ENCODE data around the gene PELO. TPM values are rescaled to one million over a fixed set of nuclear protein-coding genes. Genes with fewer than 3 reads are reported as not detected.

The PELO gene
- total and polyA plus RNA-seq, 9 of the 15 experiments (the other 6 are each of a cell fraction or from before 2014, with no cell fraction given): 5.8 to 14.6 (median 9.6) TPM

DNA sequence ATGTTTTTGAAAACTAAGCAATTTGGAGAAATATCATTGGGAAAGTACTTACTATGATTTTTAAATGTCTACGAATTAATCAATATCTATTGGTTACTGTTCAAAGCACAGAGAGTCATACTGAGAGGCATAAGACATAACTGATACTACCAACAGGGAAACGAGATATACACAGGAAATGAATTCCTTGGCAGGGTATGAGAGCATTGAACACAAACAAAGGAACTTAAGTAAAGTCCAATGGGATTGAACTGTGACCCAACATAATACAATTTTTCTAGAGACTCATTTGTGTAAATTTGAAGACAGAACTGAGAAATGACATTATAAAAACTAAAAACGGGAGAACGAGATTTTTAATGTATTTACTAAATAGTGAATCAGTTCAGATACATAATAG lies 1.3 kb upstream of the PELO start (continued):
- TF ChIP-seq, protein P1, sequence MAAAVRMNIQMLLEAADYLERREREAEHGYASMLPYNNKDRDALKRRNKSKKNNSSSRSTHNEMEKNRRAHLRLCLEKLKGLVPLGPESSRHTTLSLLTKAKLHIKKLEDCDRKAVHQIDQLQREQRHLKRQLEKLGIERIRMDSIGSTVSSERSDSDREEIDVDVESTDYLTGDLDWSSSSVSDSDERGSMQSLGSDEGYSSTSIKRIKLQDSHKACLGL (CRISPR knock-in tag; IDR thresholded peaks at IDR 0.05; ENCODE audit: borderline replicate concordance, poor library complexity, severe bottlenecking): no peak
- TF ChIP-seq SAFB (IDR thresholded peaks at IDR 0.05; ENCODE audit: borderline replicate concordance, low read depth, low read length): no peak
- TF ChIP-seq DIDO1 (tag; IDR thresholded peaks at IDR 0.05; ENCODE audit: low read depth): no peak
- no peak for TF ChIP-seq FOXJ3 (CRISPR knock-in tag; IDR thresholded peaks at IDR 0.05)

DNA sequence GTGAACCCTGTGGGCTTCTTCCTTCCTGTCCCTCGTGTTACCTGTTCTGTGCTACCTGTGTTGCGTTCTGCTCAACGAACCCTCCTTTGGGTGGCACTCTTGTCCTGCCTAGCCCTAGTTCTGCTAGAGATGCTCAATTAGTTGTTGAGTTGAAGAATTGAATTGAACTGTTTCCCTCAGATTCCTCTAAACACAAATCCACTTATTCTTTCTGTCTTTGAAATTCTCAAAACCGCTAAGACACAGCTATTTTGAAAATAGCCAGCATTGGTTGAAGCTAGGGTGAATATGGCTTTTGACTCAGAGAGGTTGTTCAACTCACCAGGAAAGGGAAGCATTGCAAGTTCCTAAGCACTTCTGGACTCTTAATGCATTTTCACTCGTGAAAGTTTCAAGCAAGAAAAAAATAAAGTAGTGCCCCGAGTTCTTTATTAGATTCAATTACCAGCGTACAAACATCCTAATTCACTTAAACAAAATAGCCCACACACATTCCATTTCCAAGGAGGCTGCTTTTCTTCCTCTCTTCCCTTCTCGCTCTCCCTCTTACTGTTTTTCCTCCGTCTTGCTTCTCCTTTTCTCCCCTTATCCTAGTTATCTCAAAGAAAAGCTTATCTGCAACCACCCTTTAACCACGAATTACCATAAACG lies 642 bp upstream of the PELO start:
- no peak for DNase-seq (ENCODE audit: extremely low read depth in 1 of 4, low spot score in 3 of 4)

More for the DNA sequence above, 642 bp upstream of the PELO start:
- Histone ChIP-seq H3K27me3 (ENCODE audit: control insufficient read depth in 2 of 2, insufficient read depth in 2 of 2, low read length in 2 of 2) (peaks cover 0 to 10% of the 10 kb centered on the region in 2 experiments; a peak in 2 of 5 replicates), H3K4me3 (no peak overlapping the region), H3K27ac (ENCODE audit: extremely low read depth, low read depth, low read length) (no peak overlapping the region), H3K9me1 (ENCODE audit: control insufficient read depth, insufficient read depth, low read length) (no peaks in the 10 kb centered on the region), H4K20me1 (replicated peaks; ENCODE audit: control insufficient read depth, insufficient read depth, low read length) (no peaks in the 10 kb centered on the region), H3K4me2 (ENCODE audit: insufficient read depth, low read length) (no peak overlapping the region), H2AFZ (ENCODE audit: low read depth, low read length) (no peak overlapping the region), H3K79me2 (ENCODE audit: control insufficient read depth, insufficient read depth, low read length) (no peaks in the 10 kb centered on the region), H3K9me3 (replicated peaks; ENCODE audit: control insufficient read depth, insufficient read depth, low read depth, low read length) (no peaks in the 10 kb centered on the region), H3K36me3 (ENCODE audit: control insufficient read depth, insufficient read depth, low read length) (no peaks in the 10 kb centered on the region), H3K9ac (ENCODE audit: insufficient read depth in 1 of 2, low read depth in 2 of 2, low read length in 2 of 2) (no peak overlapping the region), H3K4me1 (replicated peaks in 1 of 2; ENCODE audit: control insufficient read depth in 2 of 2, insufficient read depth in 2 of 2, low read length in 2 of 2) (peaks cover 0 to 9% of the 10 kb centered on the region in 2 experiments; a peak in 2 of 5 replicates)
- intact Hi-C loops (cut with micrococcal nuclease): loop anchor here (1.0 kb wide), 1 partner anchor 128 kb away; no protein-coding TSS in a partner anchor
- CTCF ChIA-PET (ENCODE audit: low intra/inter-chr PET ratio): interaction anchor here (1.5 kb wide), 1 partner anchor 129 kb away, joined by 4 read pairs; no protein-coding TSS in a partner anchor
- in situ Hi-C loops (cut with MboI): no loop called here
- FAIRE-seq: no peak
- peak in 1 of 2 experiments; percentile 36; a peak in 2 of 4 replicates for TF ChIP-seq RAD21 (CRISPR knock-in tag; conservative IDR thresholded peaks at IDR 0.05 in 1 of 2, IDR thresholded peaks at IDR 0.05 in 1 of 2)
- TF ChIP-seq, protein P2, sequence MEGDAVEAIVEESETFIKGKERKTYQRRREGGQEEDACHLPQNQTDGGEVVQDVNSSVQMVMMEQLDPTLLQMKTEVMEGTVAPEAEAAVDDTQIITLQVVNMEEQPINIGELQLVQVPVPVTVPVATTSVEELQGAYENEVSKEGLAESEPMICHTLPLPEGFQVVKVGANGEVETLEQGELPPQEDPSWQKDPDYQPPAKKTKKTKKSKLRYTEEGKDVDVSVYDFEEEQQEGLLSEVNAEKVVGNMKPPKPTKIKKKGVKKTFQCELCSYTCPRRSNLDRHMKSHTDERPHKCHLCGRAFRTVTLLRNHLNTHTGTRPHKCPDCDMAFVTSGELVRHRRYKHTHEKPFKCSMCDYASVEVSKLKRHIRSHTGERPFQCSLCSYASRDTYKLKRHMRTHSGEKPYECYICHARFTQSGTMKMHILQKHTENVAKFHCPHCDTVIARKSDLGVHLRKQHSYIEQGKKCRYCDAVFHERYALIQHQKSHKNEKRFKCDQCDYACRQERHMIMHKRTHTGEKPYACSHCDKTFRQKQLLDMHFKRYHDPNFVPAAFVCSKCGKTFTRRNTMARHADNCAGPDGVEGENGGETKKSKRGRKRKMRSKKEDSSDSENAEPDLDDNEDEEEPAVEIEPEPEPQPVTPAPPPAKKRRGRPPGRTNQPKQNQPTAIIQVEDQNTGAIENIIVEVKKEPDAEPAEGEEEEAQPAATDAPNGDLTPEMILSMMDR (IDR thresholded peaks at IDR 0.05 in 2 of 3, conservative IDR thresholded peaks at IDR 0.05 in 1 of 3; ENCODE audit: insufficient read depth in 2 of 3, low read depth in 1 of 3, low read length in 3 of 3): peak in 2 of 3 experiments; percentile 17 to 37; a peak in 3 of 6 replicates
- no peak for TF ChIP-seq RAD51 (IDR thresholded peaks at IDR 0.05; ENCODE audit: borderline replicate concordance, low read depth)
- no TSS peak for BruUV-seq (replicated peaks)
- POLR2A ChIA-PET: interaction anchor here (0.6 kb wide), 1 partner anchor 8 kb away, joined by 3 read pairs; no protein-coding TSS in a partner anchor
- under 1% methylated on average over 7 of the region's 11 CpGs for WGBS (ENCODE audit: insufficient coverage, low coverage, missing lambda C conversion rate)
- ATAC-seq: 0 out of 3 replicates have a peak, but pooled peaks have one; percentile 58
